ENCODE results near the gene ADGRV1. TPM values are rescaled to one million over a fixed set of nuclear protein-coding genes. Genes with fewer than 3 reads are reported as not detected.

Gene ADGRV1
- total RNA-seq, 4 donors from 2014 or later: 1.9 to 11.3 TPM; not detected in 2

- H3K4me3 ChIP-seq: no peak overlapping the region
- no peaks in the 10 kb centered on the region for H3K9me3 ChIP-seq
- no peaks in the 10 kb centered on the region for H3K27me3 ChIP-seq
- no peaks in the 10 kb centered on the region for H3K36me3 ChIP-seq
- TF ChIP-seq, protein P1, sequence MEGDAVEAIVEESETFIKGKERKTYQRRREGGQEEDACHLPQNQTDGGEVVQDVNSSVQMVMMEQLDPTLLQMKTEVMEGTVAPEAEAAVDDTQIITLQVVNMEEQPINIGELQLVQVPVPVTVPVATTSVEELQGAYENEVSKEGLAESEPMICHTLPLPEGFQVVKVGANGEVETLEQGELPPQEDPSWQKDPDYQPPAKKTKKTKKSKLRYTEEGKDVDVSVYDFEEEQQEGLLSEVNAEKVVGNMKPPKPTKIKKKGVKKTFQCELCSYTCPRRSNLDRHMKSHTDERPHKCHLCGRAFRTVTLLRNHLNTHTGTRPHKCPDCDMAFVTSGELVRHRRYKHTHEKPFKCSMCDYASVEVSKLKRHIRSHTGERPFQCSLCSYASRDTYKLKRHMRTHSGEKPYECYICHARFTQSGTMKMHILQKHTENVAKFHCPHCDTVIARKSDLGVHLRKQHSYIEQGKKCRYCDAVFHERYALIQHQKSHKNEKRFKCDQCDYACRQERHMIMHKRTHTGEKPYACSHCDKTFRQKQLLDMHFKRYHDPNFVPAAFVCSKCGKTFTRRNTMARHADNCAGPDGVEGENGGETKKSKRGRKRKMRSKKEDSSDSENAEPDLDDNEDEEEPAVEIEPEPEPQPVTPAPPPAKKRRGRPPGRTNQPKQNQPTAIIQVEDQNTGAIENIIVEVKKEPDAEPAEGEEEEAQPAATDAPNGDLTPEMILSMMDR (IDR thresholded peaks at IDR 0.05): no peak
- no peak for TF ChIP-seq POLR2A (IDR thresholded peaks at IDR 0.05)
- intact Hi-C loops (cut with DNase I; ENCODE audit: low total_unique reads): no loop called here
- H3K4me1 ChIP-seq: peaks cover 0 to 5% of the 10 kb centered on the region in 2 donors
- no peak overlapping the region for H3K27ac ChIP-seq
- no peak for DNase-seq
Observed at GRCh38 chr5:91150234-91150633, 591.6 kb downstream of the ADGRV1 start.

DNA sequence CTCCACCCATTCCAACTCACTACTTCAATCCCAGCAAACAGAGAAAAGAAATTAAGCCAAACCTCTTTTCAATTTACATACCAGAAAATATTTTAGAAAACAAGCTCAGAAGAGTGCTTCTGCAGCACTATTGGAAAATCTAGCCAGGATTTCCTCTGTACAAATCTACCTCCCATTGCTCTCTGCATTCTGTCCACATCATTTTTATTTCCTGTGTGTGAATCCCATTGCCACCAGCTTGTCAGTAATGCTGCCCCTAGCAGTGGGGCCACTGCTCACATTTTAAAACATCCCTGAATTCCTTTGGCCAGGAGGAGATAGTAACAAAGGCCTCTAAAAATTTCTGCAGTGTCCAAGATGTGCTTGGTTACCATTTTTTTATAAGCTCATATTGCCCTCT is 592.0 kb downstream of the ADGRV1 start:
- Histone ChIP-seq H3K4me3 (no peak overlapping the region), H3K36me3 (no peaks in the 10 kb centered on the region), H3K27ac (no peak overlapping the region), H3K27me3 (no peaks in the 10 kb centered on the region), H3K9me3 (no peaks in the 10 kb centered on the region), H3K4me1 (peaks cover 0 to 3% of the 10 kb centered on the region in 2 donors)
- no peak for TF ChIP-seq POLR2A (IDR thresholded peaks at IDR 0.05)
- TF ChIP-seq, protein P1 (IDR thresholded peaks at IDR 0.05): no peak
- no peak for DNase-seq
- intact Hi-C loops (cut with DNase I; ENCODE audit: low total_unique reads): no loop called here

DNA sequence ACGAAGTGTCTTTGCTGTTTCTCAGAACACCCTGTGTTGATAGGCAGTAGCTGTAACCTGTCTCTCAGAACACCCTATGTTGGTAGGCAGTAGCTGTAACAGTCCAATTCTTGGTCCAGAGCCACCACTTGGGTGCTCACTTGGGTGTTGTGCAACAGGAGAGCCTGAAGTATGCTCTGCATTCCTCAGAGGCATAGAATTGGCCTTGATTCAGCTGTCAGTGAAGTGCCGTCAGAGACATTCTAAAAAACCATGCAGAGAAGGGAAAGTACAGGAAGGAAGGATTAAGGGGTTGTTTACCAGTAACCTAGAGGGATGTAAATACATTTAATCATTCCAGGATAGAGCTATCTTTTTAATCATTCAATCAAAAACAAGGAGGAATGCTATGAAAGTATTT is 593.4 kb downstream of the ADGRV1 start:
- DNase-seq: no peak
- Histone ChIP-seq H3K4me1 (no peaks in the 10 kb centered on the region), H3K4me3 (no peak overlapping the region), H3K9me3 (no peaks in the 10 kb centered on the region), H3K27ac (no peak overlapping the region), H3K27me3 (no peaks in the 10 kb centered on the region), H3K36me3 (no peaks in the 10 kb centered on the region)
- TF ChIP-seq POLR2A (IDR thresholded peaks at IDR 0.05): no peak
- TF ChIP-seq, protein P1 (IDR thresholded peaks at IDR 0.05): no peak
- intact Hi-C loops (cut with DNase I; ENCODE audit: low total_unique reads): no loop called here

- H3K36me3 ChIP-seq: no peaks in the 10 kb centered on the region
- no peak overlapping the region for H3K4me3 ChIP-seq
- H3K9me3 ChIP-seq: no peaks in the 10 kb centered on the region
- TF ChIP-seq POLR2A (IDR thresholded peaks at IDR 0.05): no peak
- TF ChIP-seq, protein P1 (IDR thresholded peaks at IDR 0.05): no peak
- intact Hi-C loops (cut with DNase I; ENCODE audit: low total_unique reads): no loop called here
- H3K27ac ChIP-seq: no peak overlapping the region
- DNase-seq: no peak
- H3K4me1 ChIP-seq: no peaks in the 10 kb centered on the region
- H3K27me3 ChIP-seq: no peaks in the 10 kb centered on the region
Observed at GRCh38 chr5:91154338-91154737, 595.7 kb downstream of the ADGRV1 start.

DNA sequence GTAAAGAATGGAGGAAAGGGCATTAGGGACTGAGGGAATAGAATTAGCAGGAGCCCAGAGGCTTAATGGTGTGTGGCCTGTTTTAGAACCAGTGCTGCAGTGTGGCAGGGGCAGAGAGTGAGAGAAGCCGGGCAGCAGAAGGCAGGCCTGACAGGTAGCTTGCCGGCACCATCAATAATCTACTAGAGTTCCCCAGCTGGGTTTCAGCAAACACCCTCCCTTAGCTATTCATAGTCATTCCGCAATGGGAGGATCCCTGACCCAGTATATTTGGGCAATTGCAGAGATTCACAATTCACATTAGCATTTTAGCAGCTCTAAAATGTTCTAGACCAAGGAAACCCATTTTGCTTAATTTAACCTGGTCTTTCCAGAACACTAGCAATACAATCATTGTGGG is 596.7 kb downstream of the ADGRV1 start:
- H3K4me1 ChIP-seq: no peaks in the 10 kb centered on the region
- intact Hi-C loops (cut with DNase I; ENCODE audit: low total_unique reads): no loop called here

More for the DNA sequence above, 596.7 kb downstream of the ADGRV1 start:
- TF ChIP-seq, protein P1 (IDR thresholded peaks at IDR 0.05): no peak
- TF ChIP-seq POLR2A (IDR thresholded peaks at IDR 0.05): no peak
- H3K36me3 ChIP-seq: no peaks in the 10 kb centered on the region
- H3K27me3 ChIP-seq: no peaks in the 10 kb centered on the region
- H3K9me3 ChIP-seq: no peaks in the 10 kb centered on the region
- no peak overlapping the region for H3K27ac ChIP-seq
- H3K4me3 ChIP-seq: no peak overlapping the region
- DNase-seq: no peak
